ENCODE results near the gene XPC.
"Not testable (repeated sequence)": the region's sequence is repeated elsewhere in the genome, so short reads cannot be mapped to it uniquely, and the experiment has no call there.

The XPC gene

DNA sequence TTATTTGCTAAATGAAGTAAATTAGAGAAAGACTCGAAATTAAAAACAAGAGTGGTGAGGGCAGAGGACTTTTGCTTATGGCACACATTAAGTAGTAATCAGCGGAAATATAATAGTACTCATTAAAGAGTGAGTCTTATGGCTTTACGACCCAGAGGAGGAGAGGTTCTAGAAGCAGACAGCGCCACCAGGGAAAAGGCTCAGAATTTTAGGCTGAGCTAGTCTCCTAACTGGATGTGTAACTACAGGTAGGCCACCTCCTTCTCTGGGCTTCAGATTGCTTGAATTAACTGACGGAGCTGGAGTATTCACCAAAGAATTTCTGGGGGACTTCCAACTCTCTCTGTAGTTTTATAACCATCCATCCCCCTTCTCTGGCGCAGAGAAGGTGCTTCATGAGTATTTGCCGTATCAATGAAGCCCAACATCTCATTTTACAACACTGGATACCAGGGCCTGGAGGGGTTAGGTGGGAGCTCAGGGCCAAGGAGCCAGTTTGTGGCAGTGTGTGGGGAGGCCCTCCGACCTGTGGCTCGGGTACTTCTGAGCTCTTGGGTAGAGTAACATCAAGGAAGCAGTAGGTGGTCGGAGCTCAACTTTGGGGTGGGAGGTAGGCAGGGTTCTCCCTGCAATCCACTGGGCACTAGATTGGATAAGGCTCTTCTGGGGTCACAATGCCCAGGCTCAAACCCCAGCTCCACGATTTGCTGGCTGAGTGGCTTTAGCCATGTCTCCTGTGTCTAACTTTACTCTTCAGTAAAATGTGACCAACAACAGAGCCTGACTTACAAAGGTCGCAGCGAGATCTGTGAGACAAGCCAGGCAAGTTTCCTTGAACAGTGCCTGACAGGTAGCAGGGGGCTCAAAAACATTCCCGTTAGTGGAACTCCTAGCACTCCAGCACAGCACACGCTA is 54.8 kb downstream of the XPC start:
- POLR2A ChIA-PET (ENCODE audit: low non-redundant PET), result no interaction called here
- TF ChIP-seq, protein P1, sequence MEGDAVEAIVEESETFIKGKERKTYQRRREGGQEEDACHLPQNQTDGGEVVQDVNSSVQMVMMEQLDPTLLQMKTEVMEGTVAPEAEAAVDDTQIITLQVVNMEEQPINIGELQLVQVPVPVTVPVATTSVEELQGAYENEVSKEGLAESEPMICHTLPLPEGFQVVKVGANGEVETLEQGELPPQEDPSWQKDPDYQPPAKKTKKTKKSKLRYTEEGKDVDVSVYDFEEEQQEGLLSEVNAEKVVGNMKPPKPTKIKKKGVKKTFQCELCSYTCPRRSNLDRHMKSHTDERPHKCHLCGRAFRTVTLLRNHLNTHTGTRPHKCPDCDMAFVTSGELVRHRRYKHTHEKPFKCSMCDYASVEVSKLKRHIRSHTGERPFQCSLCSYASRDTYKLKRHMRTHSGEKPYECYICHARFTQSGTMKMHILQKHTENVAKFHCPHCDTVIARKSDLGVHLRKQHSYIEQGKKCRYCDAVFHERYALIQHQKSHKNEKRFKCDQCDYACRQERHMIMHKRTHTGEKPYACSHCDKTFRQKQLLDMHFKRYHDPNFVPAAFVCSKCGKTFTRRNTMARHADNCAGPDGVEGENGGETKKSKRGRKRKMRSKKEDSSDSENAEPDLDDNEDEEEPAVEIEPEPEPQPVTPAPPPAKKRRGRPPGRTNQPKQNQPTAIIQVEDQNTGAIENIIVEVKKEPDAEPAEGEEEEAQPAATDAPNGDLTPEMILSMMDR (conservative IDR thresholded peaks at IDR 0.05; ENCODE audit: low read depth), result no peak; the same call in 1 of the 2 replicates
- peak overlapping the region; percentile 98 for H3K27ac ChIP-seq
- CTCF ChIA-PET, result no interaction called here
- no peak for DNase-seq (ENCODE audit: low spot score)

DNA sequence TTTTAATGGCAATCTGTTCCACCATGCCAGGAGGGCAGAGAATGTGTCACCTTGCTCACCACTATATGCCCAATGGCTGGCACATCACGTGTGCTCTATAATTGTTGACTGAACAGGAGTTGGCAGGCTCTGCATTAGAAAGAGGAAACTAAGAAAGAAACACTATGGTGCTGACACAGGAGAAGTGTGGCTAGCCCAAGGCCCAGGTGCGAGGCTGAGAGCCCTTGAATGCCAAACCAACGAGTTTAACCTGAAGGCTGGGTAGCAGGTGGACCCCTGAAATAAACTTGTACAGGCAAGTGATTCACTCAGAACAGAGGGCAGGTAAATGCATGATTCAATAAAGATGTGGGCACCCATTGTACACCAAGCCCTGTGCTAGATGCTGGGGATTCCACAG is 56.1 kb downstream of the XPC start:
- no peak overlapping the region for H3K27ac ChIP-seq
- TF ChIP-seq, protein P1 (conservative IDR thresholded peaks at IDR 0.05; ENCODE audit: low read depth), result no peak
- no peak for DNase-seq (ENCODE audit: low spot score)
- ChIA-PET POLR2A (ENCODE audit: low non-redundant PET) (no interaction called here), CTCF (interaction anchor here (0.6 kb wide), 1 partner anchor 621 kb away, joined by 3 read pairs; no protein-coding TSS in a partner anchor)

DNA sequence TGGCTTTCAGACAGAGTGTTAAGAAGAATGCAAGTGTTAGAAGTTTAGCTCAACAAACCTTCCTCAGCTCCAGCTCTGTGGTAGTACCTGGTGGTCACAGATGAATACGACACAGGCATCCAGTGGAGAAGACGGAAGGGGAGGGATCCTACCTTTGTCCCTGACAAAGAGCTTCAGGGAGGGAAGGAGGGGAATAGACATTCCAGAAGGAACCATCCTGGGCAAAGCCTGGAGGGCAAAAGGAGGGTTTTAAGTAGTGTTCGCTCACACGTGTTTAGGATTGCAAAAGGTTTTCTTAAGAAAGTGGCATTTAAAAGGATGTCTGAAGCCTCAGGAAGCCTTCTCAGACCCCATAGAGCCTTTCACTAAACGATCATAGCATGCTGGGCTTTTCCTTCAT is 56.5 kb downstream of the XPC start:
- POLR2A ChIA-PET (ENCODE audit: low non-redundant PET), result no interaction called here
- CTCF ChIA-PET, result no interaction called here

DNA sequence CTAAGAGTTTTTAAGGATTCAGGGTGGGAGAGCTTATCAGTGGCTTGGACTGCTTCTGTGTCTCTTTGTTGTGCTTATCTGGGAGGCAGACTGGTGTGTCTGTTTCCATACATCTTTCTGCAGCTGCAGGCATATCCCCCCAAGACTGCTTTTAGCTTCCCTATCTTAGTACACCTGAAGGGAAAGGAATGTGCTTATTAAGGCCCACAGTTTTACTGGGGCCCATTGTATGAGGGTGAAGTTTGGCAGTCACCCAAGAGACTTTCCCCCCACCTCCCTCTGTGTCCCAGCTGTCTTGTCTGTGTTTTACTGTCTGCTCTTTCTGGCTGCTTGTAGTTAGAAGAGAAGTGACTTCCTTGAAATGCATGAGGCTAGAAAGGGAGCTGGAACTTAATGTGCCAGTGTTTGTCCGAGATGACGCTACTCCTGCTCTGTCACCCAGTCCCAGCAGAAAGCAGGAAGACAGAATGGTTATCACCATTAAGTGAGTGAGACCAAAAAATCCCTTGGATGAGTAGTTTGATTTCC is 57.4 kb downstream of the XPC start:
- H3K27ac ChIP-seq; POLR2A ChIA-PET (ENCODE audit: low non-redundant PET); DNase-seq (ENCODE audit: low spot score); CTCF ChIA-PET: not testable (repeated sequence)

More for the DNA sequence above, 56.5 kb downstream of the XPC start:
- TF ChIP-seq, protein P1 (conservative IDR thresholded peaks at IDR 0.05; ENCODE audit: low read depth), result no peak
- H3K27ac ChIP-seq, result no peak overlapping the region
- DNase-seq (ENCODE audit: low spot score), result no peak

DNA sequence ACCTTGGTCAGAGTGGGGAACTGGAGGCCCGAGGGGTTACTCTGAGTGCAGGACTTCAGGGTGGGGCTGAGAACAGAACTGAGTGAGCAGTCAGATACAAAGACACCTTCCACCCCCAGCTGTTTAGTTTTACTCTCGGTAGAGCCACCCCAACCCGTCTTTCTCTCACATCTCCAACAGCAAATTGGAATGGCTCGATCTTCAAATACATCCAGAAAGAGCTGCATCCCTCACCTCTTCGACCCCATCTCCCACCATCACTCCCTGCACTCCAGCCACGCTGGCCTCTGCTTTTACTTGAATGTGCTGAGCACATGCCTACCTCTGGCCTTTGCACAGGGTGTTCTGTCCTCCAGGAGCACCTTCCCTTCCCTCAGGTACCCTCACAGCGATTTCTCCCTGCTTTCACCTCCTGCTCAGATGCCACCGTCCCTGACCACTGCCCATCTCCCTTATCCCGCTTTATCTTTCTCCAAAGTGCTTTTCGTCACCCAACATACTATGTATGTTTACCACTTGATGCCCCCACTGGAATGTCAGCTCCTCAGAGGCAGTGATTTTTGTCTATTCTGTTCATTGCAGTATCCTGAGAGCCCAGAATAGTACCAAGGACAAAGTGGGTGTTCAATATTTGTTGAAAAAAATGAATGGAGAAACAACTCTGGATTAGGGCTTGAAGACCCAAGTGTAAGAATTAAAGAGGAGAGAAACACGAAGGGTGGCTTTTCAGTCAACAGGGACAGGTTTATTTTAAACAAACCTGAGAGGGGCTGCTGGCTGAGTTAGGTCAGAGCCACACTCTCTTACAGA is 58.1 kb downstream of the XPC start:
- CTCF ChIA-PET, result no interaction called here
- TF ChIP-seq, protein P1 (conservative IDR thresholded peaks at IDR 0.05; ENCODE audit: low read depth), result no peak
- no peak for DNase-seq (ENCODE audit: low spot score)
- H3K27ac ChIP-seq, result peak overlapping the region; percentile 49
- POLR2A ChIA-PET (ENCODE audit: low non-redundant PET), result no interaction called here

DNA sequence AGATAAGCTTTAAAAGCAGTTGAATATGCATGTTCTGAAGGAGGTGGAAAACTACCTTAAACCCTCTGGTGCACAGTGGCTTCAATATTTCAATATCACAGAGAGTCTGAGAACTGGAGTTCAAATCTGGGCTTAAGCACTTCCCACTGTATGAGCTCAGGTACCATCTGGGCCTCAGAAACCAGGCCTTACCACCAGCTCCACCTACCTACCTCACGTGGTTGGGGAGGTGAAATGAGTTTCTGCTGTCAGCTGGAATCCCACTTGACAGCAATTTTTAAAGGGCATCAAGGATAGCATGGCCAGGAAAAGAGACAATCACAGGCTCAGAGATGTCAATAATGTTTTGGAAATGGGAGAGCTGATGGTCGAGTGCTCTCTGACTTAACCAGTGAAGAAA is 58.8 kb downstream of the XPC start:
- H3K27ac ChIP-seq, result peak overlapping the region; percentile 49
- no peak for DNase-seq (ENCODE audit: low spot score)
- ChIA-PET CTCF (no interaction called here), POLR2A (ENCODE audit: low non-redundant PET) (no interaction called here)
- TF ChIP-seq, protein P1 (conservative IDR thresholded peaks at IDR 0.05; ENCODE audit: low read depth), result no peak
